Measurements from ENCODE around the gene REEP3.

GRCh38 chr10:63670291-63670898 lies 149.2 kb downstream of the REEP3 start:
- TF ChIP-seq CTCF (conservative IDR thresholded peaks at IDR 0.05 in 1 of 2, IDR thresholded peaks at IDR 0.05 in 1 of 2; ENCODE audit: low read depth in 1 of 2, low read length in 2 of 2) (no peak), EZH2 (IDR thresholded peaks at IDR 0.05; ENCODE audit: low read length, missing control alignments) (no peak)

All from fibroblast of lung (primary cell).